ENCODE data around the gene RAB26. TPM values are rescaled to one million over a fixed set of nuclear protein-coding genes. Genes with fewer than 3 reads are reported as not detected.
"Not testable (repeated sequence)": the region's sequence is repeated elsewhere in the genome, so short reads cannot be mapped to it uniquely, and the experiment has no call there.

RAB26 gene
- total RNA-seq, 2 donors from 2014 or later: 1.8 to 5.1 TPM

DNA sequence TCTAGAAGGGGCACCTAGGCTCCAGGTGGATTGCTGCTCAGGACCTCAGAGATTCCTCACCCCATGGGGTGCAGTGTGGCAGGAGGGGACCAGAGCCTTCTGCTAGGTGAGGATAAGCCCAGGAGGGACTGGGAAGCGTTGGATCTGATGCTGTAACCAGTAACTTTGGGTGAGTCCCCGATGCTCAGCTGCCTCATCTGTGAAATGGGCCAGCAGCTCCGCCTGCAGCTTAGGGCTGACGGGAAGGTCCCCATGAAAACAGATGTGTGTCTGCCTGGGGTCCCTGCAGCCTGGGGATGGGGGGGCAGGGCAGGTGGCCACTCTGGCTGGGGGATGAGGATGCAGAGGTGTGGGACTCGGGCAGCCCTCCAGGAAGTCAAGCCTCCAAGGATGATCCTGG lies 50.7 kb downstream of the RAB26 start:
- no peak for DNase-seq (ENCODE audit: low spot score)
- intact Hi-C loops (cut with DNase I): no loop called here
- no peak for TF ChIP-seq POLR2AphosphoS5 (IDR thresholded peaks at IDR 0.05)
- no peak for TF ChIP-seq POLR2A (IDR thresholded peaks at IDR 0.05)
- no peak for TF ChIP-seq CTCF (IDR thresholded peaks at IDR 0.05)
- 82% methylated on average over 5 of the region's 5 CpGs for WGBS
- Histone ChIP-seq H3K27ac (no peak overlapping the region), H3K4me1 (replicated peaks) (no peaks in the 10 kb centered on the region), H3K9me3 (no peaks in the 10 kb centered on the region), H3K36me3 (no peaks in the 10 kb centered on the region), H3K27me3 (replicated peaks; ENCODE audit: insufficient read depth) (no peaks in the 10 kb centered on the region), H3K4me3 (no peak overlapping the region)

GRCh38 chr16:2199621-2200139 lies 51.3 kb downstream of the RAB26 start:
- intact Hi-C loops (cut with DNase I): loop anchor here (10.0 kb wide), 1 partner anchor 55 kb away; the partner anchor contains the start of gene ECI1
- Histone ChIP-seq H3K36me3 (no peaks in the 10 kb centered on the region), H3K27ac (no peak overlapping the region), H3K4me1 (replicated peaks) (no peaks in the 10 kb centered on the region), H3K27me3 (replicated peaks; ENCODE audit: insufficient read depth) (no peaks in the 10 kb centered on the region), H3K9me3 (no peaks in the 10 kb centered on the region), H3K4me3 (no peak overlapping the region)
- no peak for DNase-seq (ENCODE audit: low spot score)
- TF ChIP-seq POLR2A (IDR thresholded peaks at IDR 0.05): no peak
- no peak for TF ChIP-seq POLR2AphosphoS5 (IDR thresholded peaks at IDR 0.05)
- TF ChIP-seq CTCF (IDR thresholded peaks at IDR 0.05): no peak
- WGBS: 57% methylated on average over 14 of the region's 14 CpGs

DNA sequence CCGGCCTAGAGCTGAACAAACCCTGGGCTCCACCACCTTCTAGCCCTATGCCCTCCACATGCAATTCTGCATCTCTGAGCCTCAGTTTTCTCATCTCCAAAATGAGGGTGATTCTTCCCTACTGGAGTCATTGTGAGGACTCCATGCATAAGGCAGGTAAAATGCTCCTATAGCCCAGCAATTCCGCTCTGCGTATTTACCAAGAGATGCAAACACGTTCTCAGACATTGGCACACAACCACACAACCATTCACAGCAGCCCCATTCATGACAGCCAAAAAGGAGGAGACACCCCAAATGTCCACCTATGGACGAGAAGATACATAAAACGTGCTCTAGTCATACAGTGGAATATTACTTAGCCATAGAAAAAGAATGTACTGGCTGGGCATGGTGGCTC lies 51.9 kb downstream of the RAB26 start:
- Histone ChIP-seq H3K9me3 (no peaks in the 10 kb centered on the region), H3K4me3 (no peak overlapping the region), H3K27me3 (replicated peaks; ENCODE audit: insufficient read depth) (no peaks in the 10 kb centered on the region), H3K36me3 (no peaks in the 10 kb centered on the region), H3K27ac (no peak overlapping the region), H3K4me1 (replicated peaks) (no peaks in the 10 kb centered on the region)
- no peak for DNase-seq (ENCODE audit: low spot score)
- intact Hi-C loops (cut with DNase I): loop anchor here (10.0 kb wide), 1 partner anchor 54 kb away; the partner anchor contains the start of gene ECI1
- TF ChIP-seq POLR2A (IDR thresholded peaks at IDR 0.05) (no peak), POLR2AphosphoS5 (IDR thresholded peaks at IDR 0.05) (no peak), CTCF (IDR thresholded peaks at IDR 0.05) (no peak)
- 93% methylated on average over 6 of the region's 6 CpGs for WGBS

DNA sequence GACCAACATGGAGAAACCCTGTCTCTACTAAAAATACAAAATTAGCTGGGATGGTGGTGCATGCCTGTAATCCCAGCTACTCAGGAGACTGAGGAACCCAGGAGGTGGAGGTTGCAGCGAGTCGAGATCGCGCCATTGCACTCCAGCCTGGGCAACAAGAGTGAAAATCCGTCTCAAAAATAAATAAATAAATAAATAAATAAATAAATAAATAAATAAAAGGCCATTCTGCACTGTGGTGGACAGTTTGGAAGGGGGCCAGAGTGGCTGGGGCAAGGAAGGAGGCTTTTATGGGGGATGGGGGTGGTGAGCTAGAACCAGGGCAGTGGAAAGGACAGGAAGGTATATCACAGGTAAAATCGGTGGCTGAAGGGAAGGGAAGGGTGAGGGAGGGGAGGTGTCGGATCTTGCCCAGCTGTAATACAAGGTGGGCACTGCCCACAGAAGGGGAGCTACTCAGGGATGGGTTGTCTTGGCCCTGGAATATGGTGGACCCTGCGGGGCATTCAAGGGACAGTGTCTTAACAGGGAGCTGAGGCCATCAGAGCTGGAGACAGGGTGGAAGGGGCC lies 54.8 kb downstream of the RAB26 start:
- not testable (repeated sequence) for H3K9me3 ChIP-seq; H3K4me1 ChIP-seq (replicated peaks); H3K4me3 ChIP-seq; H3K36me3 ChIP-seq; H3K27ac ChIP-seq; H3K27me3 ChIP-seq (replicated peaks; ENCODE audit: insufficient read depth); DNase-seq (ENCODE audit: low spot score)
- WGBS: 95% methylated on average over 8 of the region's 8 CpGs
- intact Hi-C loops (cut with DNase I): loop anchor here (10.0 kb wide), 1 partner anchor 52 kb away; the partner anchor contains the start of gene ECI1

MicroRNAs encoded within 50 kb of the gene (microRNA counts, 767-probe panel; counts per million panel counts)
- microRNA hsa-miR-3180 (268 to 431 counts per million in 2 donors), microRNA hsa-miR-4516 (431 to 3,441 counts per million in 2 donors)

Small RNA genes lying within 50 kb of the gene (microRNA-seq; reads per million reads assigned to microRNA genes)
- gene MIR3180-5: not detected
- gene MIR4516: not detected
- gene MIR6511B1: not detected

Small RNA genes lying within 50 kb of the gene (small RNA-seq; reads per million reads assigned to genes)
- 0 reads per million in 2 donors for gene MIR3180-5
- gene MIR4516: 0 reads per million in 2 donors
- 0 reads per million in 2 donors for gene RF00019
- 0 reads per million in 2 donors for gene SNORD60

Other genes starting within 250 kb of the RAB26 start
- under 1 TPM; 0.77 to 0.91 TPM for gene HS3ST6, start 230.2 kb upstream of the RAB26 start, total RNA-seq
- 10 to 100 TPM; 11.0 to 12.4 TPM for gene MSRB1, start 205.4 kb upstream of the RAB26 start, total RNA-seq
- gene RPL3L, start 193.9 kb upstream of the RAB26 start, total RNA-seq: under 1 TPM; 0.51 to 0.82 TPM
- 100 to 1,000 TPM; 172 to 333 TPM for gene NDUFB10, start 189.1 kb upstream of the RAB26 start, total RNA-seq
- gene RPS2, start 183.8 kb upstream of the RAB26 start, total RNA-seq: 1,000 to 10,000 TPM; 2,046 to 2,467 TPM
- gene RNF151, start 181.8 kb upstream of the RAB26 start, total RNA-seq: 1 to 10 TPM in 1 of 2 donors, not detected in 1; 7.2 TPM
- 10 to 100 TPM; 54.3 to 57.1 TPM for gene TBL3, start 176.6 kb upstream of the RAB26 start, total RNA-seq
- gene NOXO1, start 167.2 kb upstream of the RAB26 start, total RNA-seq: 1 to 10 TPM in 1 of 2 donors, under 1 TPM in 1; 0.32 to 5.0 TPM
- gene GFER, start 164.4 kb upstream of the RAB26 start, total RNA-seq: 10 to 100 TPM; 21.1 to 26.6 TPM
- 10 to 100 TPM in 1 of 2 donors, 1 to 10 TPM in 1; 4.0 to 16.1 TPM for gene SYNGR3, start 158.7 kb upstream of the RAB26 start, total RNA-seq
- gene ZNF598, start 138.8 kb upstream of the RAB26 start, total RNA-seq: 10 to 100 TPM; 30.7 to 74.3 TPM
- 1 to 10 TPM; 1.8 to 3.6 TPM for gene NPW, start 128.8 kb upstream of the RAB26 start, total RNA-seq
- 100 to 1,000 TPM; 118 to 170 TPM for gene NHERF2, start 121.7 kb upstream of the RAB26 start, total RNA-seq
- gene NTHL1, start 100.8 kb upstream of the RAB26 start, total RNA-seq: 10 to 100 TPM; 16.4 to 24.9 TPM
- 100 to 1,000 TPM in 1 of 2 donors, 10 to 100 TPM in 1; 86.3 to 168 TPM for gene TSC2, start 100.6 kb upstream of the RAB26 start, total RNA-seq
- 100 to 1,000 TPM; 205 to 349 TPM for gene PKD1, start 12.7 kb upstream of the RAB26 start, total RNA-seq
- gene TRAF7, start 7.2 kb downstream of the RAB26 start, total RNA-seq: 10 to 100 TPM; 40.0 to 51.5 TPM
- 1 to 10 TPM in 1 of 2 donors, under 1 TPM in 1; 0.77 to 5.3 TPM for gene CASKIN1, start 48.0 kb downstream of the RAB26 start, total RNA-seq
- gene MLST8, start 56.8 kb downstream of the RAB26 start, total RNA-seq: 100 to 1,000 TPM in 1 of 2 donors, 10 to 100 TPM in 1; 55.9 to 110 TPM
- gene BRICD5, start 62.2 kb downstream of the RAB26 start, total RNA-seq: 10 to 100 TPM; 18.4 to 26.2 TPM
- gene PGP, start 66.2 kb downstream of the RAB26 start, total RNA-seq: 10 to 100 TPM; 12.7 to 23.7 TPM
- 10 to 100 TPM; 38.7 to 69.1 TPM for gene E4F1, start 75.0 kb downstream of the RAB26 start, total RNA-seq
- 1 to 10 TPM in 1 of 2 donors, under 1 TPM in 1; 0.77 to 4.6 TPM for gene DNASE1L2, start 87.8 kb downstream of the RAB26 start, total RNA-seq
- 10 to 100 TPM; 48.5 to 87.0 TPM for gene ECI1, start 103.0 kb downstream of the RAB26 start, total RNA-seq
- 100 to 1,000 TPM; 163 to 241 TPM for gene RNPS1, start 119.5 kb downstream of the RAB26 start, total RNA-seq
- 10 to 100 TPM in 1 of 2 donors, 1 to 10 TPM in 1; 8.2 to 24.7 TPM for gene ABCA3, start 192.1 kb downstream of the RAB26 start, total RNA-seq